ENCODE measurements around the gene ZC3H12D.

ZC3H12D gene

DNA sequence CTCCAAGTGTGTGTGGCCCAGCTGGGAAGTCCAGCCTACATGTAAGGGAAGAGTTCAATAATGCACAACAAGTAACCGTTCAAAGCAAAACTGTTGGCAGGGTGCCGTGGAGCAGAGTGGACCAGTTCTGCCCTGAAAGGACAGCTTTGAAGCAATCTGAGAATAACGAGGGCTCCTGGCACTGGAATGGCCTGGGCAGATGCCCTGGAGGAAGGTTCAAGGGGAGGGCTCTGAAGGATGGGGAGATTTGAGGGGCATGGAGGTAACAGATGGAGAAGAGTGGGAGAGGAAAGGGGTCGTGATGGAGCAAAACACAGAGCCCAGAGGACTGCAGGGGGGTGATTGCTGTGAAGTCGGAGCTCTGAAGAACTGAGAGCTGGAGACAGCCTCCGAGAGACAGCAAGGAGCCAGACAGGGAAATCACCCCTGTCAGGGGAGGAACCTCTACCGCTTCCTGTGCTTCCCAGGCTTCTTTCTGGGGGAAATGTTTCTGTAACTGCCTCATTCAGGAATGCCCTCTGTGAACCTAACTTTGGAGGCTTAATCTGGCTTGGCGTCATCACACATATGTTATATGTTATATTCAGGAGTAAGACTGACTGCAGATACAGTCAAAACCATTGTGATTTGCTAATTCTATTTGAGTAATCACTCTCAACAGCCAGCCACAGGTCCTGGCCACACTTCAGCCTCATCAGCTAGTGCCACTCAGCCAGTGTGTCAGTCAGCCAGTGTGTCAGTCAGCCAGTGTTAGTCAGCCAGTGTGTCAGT, 41.2 kb downstream of the ZC3H12D start:
- DNase-seq (ENCODE audit: low read depth in 2 of 2), result no peak

DNA sequence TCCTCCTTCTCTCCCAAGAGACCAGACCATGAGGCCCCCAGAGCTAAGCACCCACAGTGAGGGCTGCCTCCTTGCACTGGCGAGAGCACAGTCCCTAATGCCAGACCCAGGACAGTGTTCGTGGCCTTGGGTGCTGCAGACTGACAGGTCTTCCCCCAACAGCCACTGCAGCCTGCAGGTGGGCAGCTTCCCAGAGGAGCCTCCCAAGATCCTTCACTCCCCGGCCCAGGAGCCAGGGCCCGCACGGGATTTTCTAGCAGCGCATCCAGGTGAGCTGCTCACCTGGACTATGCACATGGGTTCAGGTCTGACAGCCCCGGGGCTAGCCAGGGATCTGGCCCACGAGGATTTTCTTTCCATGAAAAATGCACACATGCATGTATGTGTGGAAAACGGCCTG, 43.1 kb downstream of the ZC3H12D start:
- DNase-seq (ENCODE audit: low read depth in 2 of 2), result no peak

DNA sequence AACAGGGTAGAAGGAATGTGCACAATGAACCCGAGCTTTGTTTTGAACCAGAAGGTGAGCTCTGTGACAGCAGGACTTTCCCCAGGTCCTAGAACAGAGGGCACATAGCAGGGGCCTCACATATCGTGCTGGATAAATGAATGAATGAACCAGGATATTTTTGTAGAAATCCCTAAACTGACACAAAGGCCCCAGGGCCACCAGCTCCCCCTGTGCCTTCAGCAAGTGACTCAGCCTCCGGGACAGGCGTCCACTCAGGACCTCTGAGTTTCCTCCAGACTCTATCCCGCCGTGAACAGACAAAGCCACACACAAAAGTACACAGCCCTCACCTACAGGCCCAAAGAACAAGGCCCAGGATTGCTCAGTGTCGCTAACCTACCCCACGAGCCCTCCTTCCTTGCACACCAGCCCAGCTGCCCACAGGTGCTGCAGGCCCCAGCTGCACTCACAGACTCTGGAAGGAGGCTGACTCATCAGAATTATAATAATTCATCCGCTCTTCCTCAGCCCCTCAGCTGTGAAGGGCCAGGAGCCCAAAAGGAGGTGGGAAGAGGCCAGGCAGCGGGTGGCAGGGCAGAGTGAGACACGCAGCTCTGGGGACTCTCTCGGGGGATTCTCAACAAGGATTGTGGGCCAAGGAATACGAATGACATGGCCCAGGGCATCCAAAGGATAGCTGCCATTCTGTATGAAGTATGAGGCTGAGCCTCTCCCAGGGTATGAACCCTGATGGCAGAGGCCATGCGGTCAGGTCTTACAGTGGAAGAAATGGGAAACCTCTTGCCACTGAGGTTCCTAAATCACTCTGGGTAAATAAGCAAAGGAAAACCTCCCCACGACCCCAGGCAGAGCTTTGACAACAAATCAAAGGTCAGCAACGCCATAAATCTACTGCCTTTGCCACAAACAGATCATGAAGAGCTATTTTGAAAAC, 43.8 kb downstream of the ZC3H12D start:
- DNase-seq (ENCODE audit: low read depth in 2 of 2), result no peak

DNA sequence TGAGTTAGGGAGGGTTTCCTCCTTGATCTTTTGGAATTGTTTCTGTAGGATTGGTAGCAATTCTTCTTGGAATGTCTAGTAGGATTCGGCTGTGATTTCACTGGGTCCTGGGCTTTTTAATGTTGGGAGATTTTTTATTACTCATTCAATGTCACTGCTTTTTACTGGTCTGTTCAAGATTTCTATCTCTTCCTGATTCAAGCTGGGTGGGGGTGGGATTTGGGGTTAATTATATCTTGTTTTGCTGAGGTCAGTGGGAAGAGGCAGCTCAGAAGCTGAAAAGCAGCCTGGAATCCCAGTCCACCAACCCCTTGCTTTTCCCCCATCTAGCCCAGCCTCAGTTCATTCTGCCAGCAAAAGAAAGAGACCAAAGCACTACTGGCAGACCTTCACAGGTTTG, 45.2 kb downstream of the ZC3H12D start:
- no peak for DNase-seq (ENCODE audit: low read depth in 2 of 2)

DNA sequence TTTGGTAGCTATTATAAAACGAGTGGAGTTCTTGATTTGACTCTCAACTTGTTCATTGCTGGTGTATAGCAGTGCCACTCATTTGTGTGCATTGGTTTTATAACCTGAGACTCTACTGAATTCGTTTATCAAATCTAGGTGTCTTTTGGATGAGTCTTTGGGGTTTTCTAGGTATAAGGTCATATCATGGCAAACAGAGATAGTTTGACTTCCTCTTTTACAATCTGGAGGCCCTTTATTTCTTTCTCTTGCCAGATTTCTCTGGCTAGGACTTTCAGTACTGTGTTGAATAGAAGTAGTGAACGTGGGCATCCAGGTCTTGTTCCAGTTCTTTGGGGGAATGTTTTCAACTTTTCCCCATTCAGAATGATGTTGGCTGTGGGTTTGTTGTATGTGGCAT, 46.0 kb downstream of the ZC3H12D start:
- no peak for DNase-seq (ENCODE audit: low read depth in 2 of 2)

DNA sequence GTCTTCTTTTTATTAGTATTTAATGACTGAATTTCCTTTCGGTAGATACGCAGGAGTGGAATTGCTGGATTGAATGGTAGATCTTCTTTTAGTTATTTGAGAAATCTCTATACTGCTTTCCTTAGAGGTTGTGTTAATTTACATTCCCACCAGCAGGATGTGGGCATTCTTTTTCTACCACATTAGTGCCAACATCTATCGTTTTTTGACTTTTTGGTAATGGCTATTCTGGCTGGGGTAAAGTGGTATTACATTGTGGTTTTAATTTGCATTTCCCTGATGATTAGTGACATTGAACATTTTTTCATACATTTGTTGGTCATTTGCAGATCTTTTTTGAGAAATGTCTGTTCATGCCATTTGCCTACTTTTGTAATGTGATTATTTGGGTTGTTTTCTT, 47.6 kb downstream of the ZC3H12D start:
- DNase-seq (ENCODE audit: low read depth in 2 of 2), result no peak

DNA sequence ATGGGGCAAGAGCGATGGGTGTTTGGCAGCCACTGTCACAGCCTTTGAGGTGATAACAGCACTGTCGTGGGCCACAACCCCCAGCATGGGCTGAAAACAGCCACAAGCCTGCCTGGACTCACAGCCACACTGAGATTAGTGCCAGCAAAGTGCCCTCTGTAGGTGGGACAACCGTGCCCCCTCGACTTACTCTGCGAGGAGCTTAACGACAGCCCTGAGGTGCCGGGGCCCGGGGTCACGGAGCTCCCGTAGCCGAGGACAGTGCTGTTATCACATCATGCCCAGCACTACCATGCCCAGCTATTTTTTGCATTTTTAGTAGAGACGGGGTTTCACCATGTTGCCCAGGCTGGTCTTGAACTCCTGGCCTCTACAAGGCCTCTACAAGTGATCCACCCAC, 48.2 kb downstream of the ZC3H12D start:
- no peak for DNase-seq (ENCODE audit: low read depth in 2 of 2)

DNA sequence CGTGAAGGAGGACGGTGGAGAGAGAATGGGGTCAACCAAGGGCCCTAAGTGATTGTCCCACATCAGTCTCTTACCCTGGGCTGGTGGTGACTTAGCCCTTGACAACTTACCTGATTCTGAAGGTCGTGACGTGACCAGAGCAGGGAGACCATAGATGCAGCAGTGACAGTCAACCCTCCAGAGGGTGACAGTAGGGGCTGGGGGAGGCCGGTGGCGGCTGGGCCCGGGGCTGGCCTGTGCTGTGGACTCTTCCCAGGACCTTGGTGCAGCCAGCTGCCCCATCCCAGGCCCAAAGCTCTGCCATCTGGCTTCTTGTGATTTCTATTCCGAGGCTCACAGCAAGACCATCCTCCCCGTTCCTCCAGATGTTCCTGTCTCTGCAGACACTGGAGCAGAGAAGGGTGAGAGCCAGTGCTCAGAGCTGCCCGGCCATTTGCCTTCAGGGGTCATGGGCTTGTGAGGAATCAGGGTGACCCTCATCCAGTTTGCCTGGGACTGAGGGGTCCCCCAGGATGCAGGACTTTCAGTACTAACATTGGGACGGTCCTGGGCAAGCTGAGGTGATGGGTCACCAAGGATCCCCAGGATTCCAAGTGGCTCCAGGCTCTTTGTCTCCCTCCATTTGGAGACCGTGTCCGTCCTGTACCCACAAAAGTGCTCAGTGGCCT, 48.8 kb downstream of the ZC3H12D start:
- DNase-seq (ENCODE audit: low read depth in 2 of 2), result no peak

DNA sequence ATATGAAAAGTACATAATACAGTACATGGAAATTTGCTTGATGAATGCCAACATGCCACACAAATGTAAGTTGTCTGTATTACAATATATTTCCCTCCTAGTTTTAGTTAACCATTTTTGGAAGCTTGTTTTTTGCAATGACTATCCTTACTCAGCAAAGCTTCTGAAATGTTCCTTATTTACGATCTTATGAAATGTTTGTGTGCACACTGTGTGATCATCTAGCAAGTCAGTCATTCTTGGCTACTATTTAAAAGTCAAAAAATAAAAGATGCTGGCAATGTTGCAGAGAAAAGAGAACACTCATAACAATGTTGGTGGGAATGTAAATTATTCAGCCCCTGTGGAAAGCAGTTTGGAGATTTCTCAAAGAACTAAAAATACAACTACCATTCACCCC, 50.9 kb downstream of the ZC3H12D start:
- DNase-seq (ENCODE audit: low read depth in 2 of 2), result no peak

DNA sequence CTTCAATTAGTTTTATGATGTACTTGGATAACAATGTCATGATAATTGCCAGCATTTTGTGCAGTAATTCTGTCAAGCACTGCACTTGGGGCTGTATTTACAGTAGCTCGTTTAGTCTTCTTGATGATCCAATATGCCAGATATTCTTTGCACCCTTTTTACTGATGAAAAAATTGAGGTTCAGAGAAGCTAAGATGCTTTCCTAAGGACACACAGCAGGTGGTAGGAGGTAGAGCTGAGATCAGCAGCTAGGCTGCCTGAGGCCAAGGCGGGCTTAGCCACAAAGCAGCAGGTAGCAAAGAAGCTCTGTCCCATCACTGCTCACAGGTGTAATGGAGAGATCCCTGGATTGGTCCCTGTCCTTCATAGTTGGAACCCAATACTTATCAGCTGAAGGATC, 51.4 kb downstream of the ZC3H12D start:
- DNase-seq (ENCODE audit: low read depth in 2 of 2), result no peak

DNA sequence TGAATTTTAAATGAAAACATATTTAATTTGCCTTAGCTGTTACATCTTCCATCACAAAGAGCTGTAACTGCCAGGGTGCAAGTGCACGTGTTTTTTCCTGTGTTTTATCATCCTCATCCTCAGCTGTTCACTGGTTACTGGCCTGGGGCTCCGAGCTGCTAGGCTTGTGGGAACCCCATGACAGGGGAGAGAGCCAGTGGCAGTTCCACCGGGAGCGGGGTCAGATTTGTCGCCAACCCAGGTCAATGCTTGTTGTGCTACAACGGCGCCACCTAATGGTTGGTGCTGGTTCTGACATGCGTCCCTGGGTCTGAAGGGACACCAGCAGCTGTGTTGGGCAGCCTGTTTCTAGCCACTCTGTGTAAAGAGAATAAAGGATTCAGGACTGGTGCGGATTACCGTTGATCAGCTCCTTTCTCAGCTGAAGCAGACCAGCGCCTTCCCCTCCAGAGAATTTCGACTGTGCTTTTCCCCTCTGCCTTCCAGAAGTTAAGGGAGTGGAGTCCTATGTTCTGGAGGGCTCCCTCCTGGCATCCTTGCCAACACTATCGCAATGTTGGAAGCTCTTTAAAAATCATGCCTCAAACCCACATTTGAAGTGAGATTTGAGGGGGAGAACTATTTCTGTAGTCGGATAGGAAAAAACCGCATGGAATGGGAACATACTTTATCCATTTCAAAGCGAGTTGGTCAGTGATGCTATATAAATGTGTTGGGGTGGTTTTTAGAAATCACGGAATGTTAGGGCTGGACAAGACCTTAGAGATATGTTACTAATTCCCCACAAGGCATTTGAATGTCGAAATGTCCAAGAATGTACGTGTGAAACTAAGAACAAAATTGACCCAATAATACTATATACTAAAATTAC, 52.7 kb downstream of the ZC3H12D start:
- peak; percentile 71 to 87 for DNase-seq (ENCODE audit: low read depth in 2 of 2)

DNA sequence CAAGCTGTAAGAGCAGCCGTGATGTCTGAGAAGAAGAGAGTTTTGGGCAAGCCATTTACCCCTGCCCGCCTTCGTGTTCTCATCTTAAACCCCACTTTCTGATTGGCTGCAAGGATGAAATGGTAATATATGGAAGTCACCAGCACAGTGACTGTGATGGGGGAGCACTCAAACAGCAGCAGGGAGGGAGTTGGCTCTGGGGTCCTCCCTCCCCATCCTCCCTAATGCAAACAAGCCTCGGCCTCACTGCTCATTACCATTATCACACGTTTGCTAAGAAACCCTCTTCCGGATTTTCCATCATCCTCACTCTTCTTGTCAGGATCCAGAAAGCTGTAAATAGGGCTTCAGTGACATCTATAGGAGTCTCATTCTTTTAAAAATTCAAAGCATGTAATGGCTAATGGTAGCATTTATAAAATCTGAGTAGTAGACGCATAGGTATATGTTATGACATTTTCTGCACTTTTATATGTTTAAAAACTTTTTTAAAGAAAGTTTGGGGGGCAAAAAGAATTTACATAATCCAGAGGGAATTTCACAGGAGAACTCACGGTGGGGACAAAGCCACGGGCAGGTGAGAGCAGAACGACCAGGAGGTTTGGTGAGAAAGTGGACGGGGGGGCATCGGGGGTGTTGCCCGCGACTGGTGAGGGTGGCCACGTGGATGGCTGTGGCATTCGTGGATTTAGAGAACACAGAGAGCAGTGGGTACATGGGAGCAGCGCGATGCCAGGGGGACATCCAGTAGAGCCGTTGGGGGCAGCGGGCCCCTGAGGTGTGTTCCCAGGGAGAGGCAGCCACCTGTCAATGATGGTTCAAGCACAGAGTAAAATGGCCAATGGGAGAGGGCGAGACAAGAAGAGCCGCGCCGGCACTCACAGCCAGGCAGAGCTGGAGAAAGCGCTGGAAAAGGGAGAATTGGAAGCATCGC, 55.1 kb downstream of the ZC3H12D start:
- no peak for DNase-seq (ENCODE audit: low read depth in 2 of 2)

DNA sequence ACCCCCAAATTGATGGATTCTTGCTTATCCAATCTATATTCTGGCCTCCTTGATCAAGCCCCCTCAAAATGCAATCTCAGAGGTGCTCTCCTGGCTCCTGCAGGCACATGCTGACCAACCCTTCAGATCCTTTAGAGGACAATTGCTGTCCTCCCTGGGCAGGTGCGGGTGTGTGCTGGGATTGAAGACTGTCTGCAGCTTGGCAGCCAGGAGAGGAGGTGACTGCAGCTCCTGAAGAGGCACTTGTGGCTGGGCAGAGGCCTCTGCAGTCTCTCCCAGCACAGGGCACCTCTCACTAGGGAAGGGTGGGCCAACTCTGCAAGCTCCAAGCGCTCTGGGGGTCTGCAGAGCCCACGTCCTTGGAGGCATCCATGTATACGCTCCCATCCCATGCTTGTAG, 56.2 kb downstream of the ZC3H12D start:
- DNase-seq (ENCODE audit: low read depth in 2 of 2), result no peak

DNA sequence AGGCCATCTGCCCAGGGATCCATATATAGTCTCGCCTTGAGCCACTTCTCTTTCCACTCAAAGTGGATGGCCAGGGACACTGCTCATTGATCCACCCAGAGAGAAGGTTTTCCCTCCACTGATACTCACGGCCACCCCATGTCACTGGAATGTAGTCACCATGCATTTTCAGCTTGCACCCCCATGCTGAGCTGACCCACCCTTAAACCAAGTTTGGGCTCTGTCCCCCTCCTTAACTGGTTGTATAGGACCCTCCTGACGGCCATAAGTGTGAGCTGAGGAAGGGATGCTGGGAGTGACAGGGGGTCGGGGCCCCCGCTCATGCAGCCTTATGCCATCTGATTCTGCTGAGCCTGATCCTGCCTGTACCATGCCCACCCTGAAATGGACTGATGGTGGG, 59.1 kb downstream of the ZC3H12D start:
- DNase-seq (ENCODE audit: low read depth in 2 of 2), result no peak

DNA sequence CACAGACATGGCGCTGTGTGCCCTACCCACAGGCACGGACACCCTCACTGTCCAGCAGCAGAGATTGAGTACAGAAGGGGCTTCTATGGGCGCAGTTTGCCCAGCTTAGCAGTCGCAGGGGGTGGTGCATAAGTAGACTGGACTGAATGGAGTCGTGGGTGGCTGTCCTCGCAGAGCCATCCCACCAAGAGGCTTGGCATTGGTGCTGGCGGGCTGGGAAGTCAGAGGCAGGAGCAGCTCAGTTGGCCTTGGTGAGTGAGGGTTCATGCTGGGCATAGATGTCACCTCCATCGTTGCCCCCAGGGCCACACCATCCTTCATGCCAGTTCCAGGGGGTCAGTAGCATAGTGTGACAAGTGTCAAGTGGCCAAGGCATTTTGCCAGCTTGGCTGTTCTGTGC, 59.6 kb downstream of the ZC3H12D start:
- no peak for DNase-seq (ENCODE audit: low read depth in 2 of 2)

DNA sequence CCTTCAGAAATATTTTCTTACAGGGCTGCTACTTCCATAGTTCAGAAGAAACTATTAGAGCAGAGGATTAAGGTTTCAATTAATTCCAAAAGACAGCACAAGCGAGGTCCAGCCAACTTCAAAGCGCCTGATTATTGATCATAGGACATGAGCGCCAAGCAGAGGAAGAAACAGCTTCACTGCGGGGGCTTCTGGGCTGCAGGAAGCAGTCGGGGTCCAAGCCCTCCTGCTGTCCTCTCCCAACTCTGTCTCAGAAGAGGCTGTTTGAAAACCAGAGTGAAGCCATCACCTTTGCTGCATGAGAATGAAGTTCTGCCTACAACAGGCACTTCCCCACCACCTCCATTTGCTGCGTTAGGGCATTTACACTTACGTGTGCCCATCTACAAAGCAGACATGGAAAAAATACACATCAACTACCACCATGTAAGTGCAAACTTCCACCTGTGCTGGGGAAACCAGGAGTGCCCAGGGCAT, 60.8 kb downstream of the ZC3H12D start:
- DNase-seq (ENCODE audit: low read depth in 2 of 2), result no peak

DNA sequence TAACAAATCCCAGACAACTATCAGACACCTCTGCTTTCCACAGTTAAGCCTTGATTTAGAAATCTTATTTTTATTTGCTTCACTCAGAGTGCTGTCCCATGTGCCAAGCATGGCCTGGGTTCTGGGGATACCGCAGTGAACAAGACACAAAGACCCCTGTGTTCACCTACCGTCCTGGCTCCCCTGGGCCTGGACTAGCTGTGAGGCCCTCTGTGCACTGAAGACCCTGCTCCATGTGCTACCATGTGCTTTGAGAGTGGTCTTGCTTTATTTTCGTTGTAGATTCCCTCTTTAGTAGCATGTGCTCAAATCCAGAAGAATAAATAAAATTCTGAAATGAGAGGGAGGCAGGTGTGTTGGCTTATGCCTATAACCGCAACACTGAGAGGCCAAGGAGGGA, 62.2 kb downstream of the ZC3H12D start:
- DNase-seq (ENCODE audit: low read depth in 2 of 2), result no peak

DNA sequence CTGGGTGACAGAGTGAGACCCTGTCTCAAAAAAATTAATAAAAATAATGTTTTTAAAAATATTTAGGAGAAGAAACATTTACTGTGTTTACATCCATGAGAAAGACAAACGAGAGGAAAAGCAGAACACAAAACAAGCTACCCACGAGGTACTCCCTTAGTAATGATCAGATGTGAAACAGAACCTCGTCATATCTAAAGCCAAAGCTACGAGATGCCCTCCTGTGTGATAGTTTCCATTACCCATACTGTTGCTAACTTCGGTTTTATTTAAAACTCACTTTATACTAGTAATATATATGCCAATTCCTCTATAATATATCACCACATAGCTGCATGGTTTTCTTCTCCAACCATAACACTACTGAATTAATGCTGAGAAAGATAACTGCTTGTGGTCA, 63.7 kb downstream of the ZC3H12D start:
- DNase-seq (ENCODE audit: low read depth in 2 of 2), result no peak

DNA sequence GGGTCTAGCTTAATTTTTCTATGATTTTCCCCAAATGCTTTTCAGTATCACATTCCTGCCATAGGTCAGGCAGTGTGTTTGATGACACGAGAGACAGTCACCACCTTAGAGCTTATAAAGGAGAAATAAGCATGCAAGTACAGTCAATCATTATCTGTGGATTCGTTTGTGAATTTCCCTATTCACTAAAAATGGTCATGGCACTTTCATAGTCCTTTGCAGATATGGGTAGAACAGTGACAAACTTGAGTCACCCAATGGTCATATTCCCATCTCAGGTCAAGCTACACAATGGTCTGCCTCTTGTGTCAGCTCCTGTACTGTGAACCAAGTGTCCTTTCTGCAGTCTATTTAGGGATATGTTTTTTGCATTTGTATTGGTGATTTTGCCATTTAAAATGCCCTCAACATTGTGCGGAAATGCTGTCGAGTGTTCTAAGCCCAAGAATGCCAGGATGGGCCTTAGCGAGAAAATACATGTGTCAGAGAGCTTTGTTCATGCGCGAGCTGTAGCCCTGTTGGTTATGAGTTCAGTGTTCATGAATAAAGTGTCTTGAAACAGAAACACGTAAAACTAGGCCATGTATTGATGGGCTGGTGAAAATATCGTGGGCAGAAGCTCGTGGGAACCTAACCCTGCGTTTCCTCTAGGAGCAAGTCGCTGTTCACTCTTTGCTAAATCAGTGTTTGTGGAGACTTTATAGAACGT, 65.0 kb downstream of the ZC3H12D start:
- DNase-seq (ENCODE audit: low read depth in 2 of 2), result no peak

DNA sequence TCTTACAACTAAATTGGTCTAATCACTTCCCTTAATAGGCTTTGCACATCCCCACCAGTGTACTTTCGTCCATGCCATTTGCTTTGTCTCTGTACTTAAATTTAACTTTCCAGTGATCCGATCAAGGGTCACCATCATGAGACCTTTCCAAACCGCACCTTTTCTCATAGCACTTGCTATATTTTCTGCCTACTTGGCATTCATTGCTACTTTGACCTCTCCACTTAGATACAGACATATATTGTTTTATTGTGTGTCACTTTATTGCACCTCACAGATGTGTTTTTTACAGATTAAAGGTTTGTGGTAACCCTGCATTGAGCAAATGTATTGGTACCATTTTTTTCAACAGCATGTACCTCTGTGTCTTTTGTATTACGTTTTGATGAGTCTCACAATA, 70.0 kb downstream of the ZC3H12D start:
- no peak for DNase-seq (ENCODE audit: low read depth in 2 of 2)
